Mucosa of descending colon (tissue), 3 donors: ENCODE data around the gene ABCC8. TPM values are rescaled to one million over a fixed set of nuclear protein-coding genes. Genes with fewer than 3 reads are reported as not detected.

Experiments used
- ATAC-seq: fragments of 200-7000 bp; cut with Tn5 transposase; one replicate; pipeline ENCODE4 v1.9.1; 2020; ENCODE audit warnings: mild to moderate bottlenecking, moderate library complexity
- DNase-seq, 3 donors: peaks; one replicate each; pipeline ENCODE4 v3.0.0-alpha.2; 2020
- H3K36me3 ChIP-seq: fragments of 200-600 bp; one replicate; pipeline ENCODE4 v1.8.0; 2021; ENCODE audit warnings: low read depth, mild to moderate bottlenecking
- H3K4me1 ChIP-seq: fragments of 200-600 bp; one replicate; pipeline ENCODE4 v1.8.0; 2021; ENCODE audit warnings: low read depth, mild to moderate bottlenecking
- H3K4me3 ChIP-seq: fragments of 200-600 bp; one replicate; pipeline ENCODE4 v1.8.0; 2021; ENCODE audit warnings: mild to moderate bottlenecking
- H3K9me3 ChIP-seq: fragments of 200-600 bp; one replicate; pipeline ENCODE4 v1.8.0; 2021; ENCODE audit warnings: mild to moderate bottlenecking
- CTCF ChIP-seq: fragments of 200-600 bp; IDR thresholded peaks from one replicate; pipeline ENCODE4 v1.8.0; 2022; ENCODE audit warnings: antibody characterized with exemption, mild to moderate bottlenecking
- intact Hi-C, 2 donors: fragments of 100-400 bp; cut with DNase I in 1 of 2; cut with micrococcal nuclease in 1 of 2; formaldehyde crosslinking; loops; one replicate each; pipeline versions ENCODE4 v1.11.0 to v1.11.1; 2022; cut with DNase I, micrococcal nuclease
- total RNA-seq, 3 donors: library from RNA; stranded (reverse); fragmentation: NEBNext Ultra II Directional in 2 of 3; extraction: Animal tissue kit (Norgen Biotek cat#: 25700) in 2 of 3; gene quantifications; one replicate each; pipeline versions ENCODE4 v1.2.1 to v1.2.4, GENCODE V29; 2021 to 2023
- donor health status: DM: no; HTN: no; CAD: no; lungs with moderate emphysema.
- donor health status: DM: no; HTN: no; CAD: no.
- donor health status: DM: no; HTN: yes; CAD: no.

ABCC8 gene
- total RNA-seq, 3 donors from 2014 or later: 2.2 to 4.1 (median 3.3) TPM

DNA sequence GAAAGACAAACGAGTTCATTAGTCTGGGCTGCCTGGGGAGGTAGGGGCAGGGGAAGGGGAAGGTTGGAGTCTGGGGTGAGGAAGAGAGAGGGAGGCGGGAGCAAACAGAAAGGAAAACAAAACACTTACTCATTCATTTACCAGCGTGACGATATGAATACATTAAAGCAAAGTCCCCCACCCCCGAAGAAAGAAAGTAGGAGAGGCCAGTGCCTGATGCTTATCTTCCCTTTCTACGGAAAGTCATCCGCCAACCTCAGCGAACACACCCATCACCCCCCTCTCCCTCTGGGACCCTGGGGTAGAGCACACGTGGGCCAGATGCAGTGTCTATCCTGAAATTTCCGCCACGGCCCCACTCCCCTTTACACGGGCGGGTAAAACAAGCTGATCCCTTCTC, 13.7 kb downstream of the ABCC8 start:
- no peak overlapping the region for H3K4me3 ChIP-seq
- intact Hi-C loops: no loop called here
- TF ChIP-seq CTCF: no peak
- no peaks in the 10 kb centered on the region for H3K9me3 ChIP-seq
- H3K36me3 ChIP-seq: no peaks in the 10 kb centered on the region
- DNase-seq: no peak
- H3K4me1 ChIP-seq: no peaks in the 10 kb centered on the region
- no peak for ATAC-seq

GRCh38 chr11:17460406-17460805, 16.2 kb downstream of the ABCC8 start:
- TF ChIP-seq CTCF: no peak
- Histone ChIP-seq H3K4me1 (no peaks in the 10 kb centered on the region), H3K9me3 (no peaks in the 10 kb centered on the region), H3K4me3 (no peak overlapping the region), H3K36me3 (no peaks in the 10 kb centered on the region)
- ATAC-seq (no peak), DNase-seq (no peak)
- intact Hi-C loops: no loop called here

- Histone ChIP-seq H3K36me3 (no peaks in the 10 kb centered on the region), H3K9me3 (no peaks in the 10 kb centered on the region), H3K4me1 (no peaks in the 10 kb centered on the region), H3K4me3 (no peak overlapping the region)
- intact Hi-C loops: no loop called here
- TF ChIP-seq CTCF: no peak
- DNase-seq (peak in 1 of 3 donors; percentile 12), ATAC-seq (no peak)
Observed at GRCh38 chr11:17459236-17459896, 17.3 kb downstream of the ABCC8 start.

- DNase-seq: no peak
- intact Hi-C loops: no loop called here
- H3K4me3 ChIP-seq: no peak overlapping the region
- H3K36me3 ChIP-seq: no peaks in the 10 kb centered on the region
- H3K4me1 ChIP-seq: no peaks in the 10 kb centered on the region
- ATAC-seq: no peak
- TF ChIP-seq CTCF: no peak
- no peaks in the 10 kb centered on the region for H3K9me3 ChIP-seq
Observed at GRCh38 chr11:17458268-17458667, 18.4 kb downstream of the ABCC8 start.

DNA sequence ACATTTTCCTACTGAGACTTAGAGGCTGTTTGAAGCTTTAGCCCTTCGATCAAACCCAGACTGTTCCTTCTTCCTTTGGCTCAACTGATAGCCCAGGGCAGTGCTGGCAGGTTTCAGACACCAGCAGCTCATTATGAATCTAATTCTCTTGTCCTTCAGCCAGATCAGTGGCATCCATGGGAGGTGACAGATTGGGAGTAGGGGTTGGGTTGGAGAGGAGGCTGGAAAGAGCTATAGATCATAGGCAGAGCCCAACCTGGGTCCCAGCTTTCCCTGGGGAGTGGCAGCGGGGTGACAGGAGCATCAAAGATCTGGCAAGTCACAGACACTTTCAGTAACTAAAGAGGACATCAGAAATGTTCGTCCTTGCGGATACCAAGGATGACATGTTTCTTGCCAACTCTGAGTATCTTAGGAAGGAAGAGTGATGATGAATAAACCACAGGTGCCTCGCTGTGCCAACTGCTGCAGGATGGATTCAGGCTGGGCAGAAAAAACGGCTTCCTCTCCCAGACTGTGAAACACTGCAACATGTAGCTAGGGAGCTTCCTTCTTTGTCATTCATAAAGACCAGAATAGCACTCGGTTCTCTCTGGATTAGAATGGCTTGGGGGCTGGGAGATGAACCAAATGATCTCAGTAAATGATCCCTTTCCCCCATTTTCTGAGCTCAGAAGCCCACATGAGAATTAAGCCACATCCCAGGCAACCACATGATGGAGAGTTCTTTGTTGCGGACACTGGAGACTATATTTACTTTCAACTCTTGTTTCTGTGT, 19.1 kb downstream of the ABCC8 start:
- no peak for TF ChIP-seq CTCF
- Histone ChIP-seq H3K4me1 (no peaks in the 10 kb centered on the region), H3K9me3 (no peaks in the 10 kb centered on the region), H3K4me3 (no peak overlapping the region), H3K36me3 (no peaks in the 10 kb centered on the region)
- no peak for DNase-seq
- intact Hi-C loops: no loop called here
- ATAC-seq: no peak
